K562 (cell line): Measurements from ENCODE around the gene DACT3.

Experiments
- CTCF ChIP-seq, 3 experiments: IDR thresholded peaks in 2 of 3; conservative IDR thresholded peaks in 1 of 3; 2 replicates each; pipeline ENCODE4 v1.5.1; 2011 to 2012; ENCODE audit warnings: low read length in 3 of 3, mild to moderate bottlenecking in 3 of 3, control low read depth in 2 of 3, improper control_type of control experiment in 1 of 3, inconsistent platforms in 1 of 3, low read depth in 1 of 3, mixed read lengths in 1 of 3, moderate library complexity in 1 of 3; ENCODE audit not compliant: insufficient read depth in 2 of 3
- ESRRB ChIP-seq: fragments of 250-450 bp; sonication (Bioruptor Pico); IDR thresholded peaks from 2 replicates; pipeline ENCODE4 v1.5.0; 2020; ENCODE audit warnings: mild to moderate bottlenecking, moderate library complexity, borderline replicate concordance
- HMG20B ChIP-seq: fragments of 250-450 bp; sonication (Bioruptor Pico); IDR thresholded peaks from 2 replicates; pipeline ENCODE4 v1.5.0; 2021; ENCODE audit warnings: mild to moderate bottlenecking
- KLF13 ChIP-seq: fragments of 450-650 bp; IDR thresholded peaks from 2 replicates; pipeline ENCODE4 v1.6.1; 2016; ENCODE audit warnings: missing genetic modification characterization, low read depth, mild to moderate bottlenecking, missing compliant biosample characterization, moderate library complexity, borderline replicate concordance
- NR4A1 ChIP-seq, 2 experiments: fragments of 250-450 bp in 1 of 2; fragments of 450-650 bp in 1 of 2; sonication (Bioruptor Pico) in 1 of 2; IDR thresholded peaks; 2 replicates each; pipeline versions ENCODE4 v1.4.0 to v1.6.1; 2016 to 2020; ENCODE audit warnings: mild to moderate bottlenecking in 2 of 2, missing compliant biosample characterization in 1 of 2, missing genetic modification characterization in 1 of 2, moderate library complexity in 1 of 2
- NRF1 ChIP-seq, 2 experiments: fragments of 450-650 bp; IDR thresholded peaks in 1 of 2; conservative IDR thresholded peaks in 1 of 2; 2 replicates each; pipeline ENCODE4 v1.6.1; 2014; ENCODE audit warnings: mild to moderate bottlenecking in 2 of 2
- SNIP1 ChIP-seq: fragments of 450-650 bp; IDR thresholded peaks from 2 replicates; pipeline ENCODE4 v1.7.1; 2017; ENCODE audit warnings: low read depth, mild to moderate bottlenecking
- THRA ChIP-seq: fragments of 450-650 bp; IDR thresholded peaks from 2 replicates; pipeline ENCODE4 v1.6.1; 2017; ENCODE audit warnings: mild to moderate bottlenecking, moderate library complexity
- ZFP36 ChIP-seq: fragments of 150-350 bp; IDR thresholded peaks from 2 replicates; pipeline ENCODE4 v1.6.1; 2018; ENCODE audit warnings: low read length, low read depth; ENCODE audit not compliant: partially characterized antibody
- ZNF668 ChIP-seq: fragments of 250-450 bp; sonication (Bioruptor Pico); IDR thresholded peaks from 2 replicates; pipeline ENCODE4 v1.8.0; 2022; ENCODE audit warnings: mild to moderate bottlenecking, inconsistent platforms
- TF ChIP-seq, protein P1 (sequence below): sonication (generic); formaldehyde crosslinking; IDR thresholded peaks from 2 replicates; pipeline ENCODE4 v1.9.0; 2022; ENCODE audit warnings: mild to moderate bottlenecking, missing genetic modification reagents

DNA sequence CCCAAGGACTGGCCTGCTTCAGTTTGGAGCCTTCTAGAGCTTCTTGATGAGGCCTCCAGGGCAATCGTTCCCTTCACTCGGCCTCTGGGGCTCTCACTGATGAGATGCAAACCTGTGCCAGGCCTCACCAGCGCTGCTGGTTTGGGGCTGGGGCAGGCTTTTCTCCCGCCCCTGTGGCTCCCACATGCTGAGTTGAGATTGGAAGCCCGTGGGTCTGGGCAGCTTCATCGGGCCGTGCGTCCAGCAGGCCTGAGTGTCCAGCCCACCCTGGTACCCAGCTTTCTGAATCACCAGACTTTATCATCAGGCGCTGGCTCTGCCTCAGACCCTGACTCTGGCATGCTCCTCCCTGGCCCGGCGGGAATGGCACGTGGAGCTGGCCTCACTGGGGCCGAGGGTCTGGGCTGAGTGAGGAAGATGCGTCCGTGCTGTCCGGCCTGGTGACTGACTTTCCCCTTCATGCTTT lies 55.6 kb downstream of the DACT3 start:
- no peak for TF ChIP-seq SNIP1
- no peak for TF ChIP-seq NR4A1 (CRISPR knock-in tag; IDR thresholded peaks at IDR 0.05)
- TF ChIP-seq NR4A1 (tag; IDR thresholded peaks at IDR 0.05), result no peak
- TF ChIP-seq HMG20B, result no peak
- TF ChIP-seq ZNF668 (CRISPR knock-in tag), result no peak
- no peak for TF ChIP-seq NRF1 (conservative IDR thresholded peaks at IDR 0.05 in 1 of 2, IDR thresholded peaks at IDR 0.05 in 1 of 2)
- TF ChIP-seq CTCF (IDR thresholded peaks at IDR 0.05 in 2 of 3, conservative IDR thresholded peaks at IDR 0.05 in 1 of 3; ENCODE audit: insufficient read depth in 2 of 3, low read depth in 1 of 3, low read length in 3 of 3), result no peak
- TF ChIP-seq THRA, result no peak
- TF ChIP-seq ESRRB (CRISPR knock-in tag), result no peak
- TF ChIP-seq ZFP36, result no peak
- TF ChIP-seq KLF13 (tag), result no peak
- TF ChIP-seq, protein P1, sequence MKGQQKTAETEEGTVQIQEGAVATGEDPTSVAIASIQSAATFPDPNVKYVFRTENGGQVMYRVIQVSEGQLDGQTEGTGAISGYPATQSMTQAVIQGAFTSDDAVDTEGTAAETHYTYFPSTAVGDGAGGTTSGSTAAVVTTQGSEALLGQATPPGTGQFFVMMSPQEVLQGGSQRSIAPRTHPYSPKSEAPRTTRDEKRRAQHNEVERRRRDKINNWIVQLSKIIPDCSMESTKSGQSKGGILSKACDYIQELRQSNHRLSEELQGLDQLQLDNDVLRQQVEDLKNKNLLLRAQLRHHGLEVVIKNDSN (CRISPR knock-in tag), result no peak
